GM19043 (cell line): ENCODE data around the gene LDHAL6A.
"Not testable (repeated sequence)": the region's sequence is repeated elsewhere in the genome, so short reads cannot be mapped to it uniquely, and the experiment has no call there.

Experiments
- ATAC-seq: cut with Tn5 transposase; IDR thresholded peaks from one replicate; pipeline ENCODE4 v1.9.1; 2021; ENCODE audit warnings: low read depth; ENCODE audit not compliant: unreplicated experiment

Gene LDHAL6A

DNA sequence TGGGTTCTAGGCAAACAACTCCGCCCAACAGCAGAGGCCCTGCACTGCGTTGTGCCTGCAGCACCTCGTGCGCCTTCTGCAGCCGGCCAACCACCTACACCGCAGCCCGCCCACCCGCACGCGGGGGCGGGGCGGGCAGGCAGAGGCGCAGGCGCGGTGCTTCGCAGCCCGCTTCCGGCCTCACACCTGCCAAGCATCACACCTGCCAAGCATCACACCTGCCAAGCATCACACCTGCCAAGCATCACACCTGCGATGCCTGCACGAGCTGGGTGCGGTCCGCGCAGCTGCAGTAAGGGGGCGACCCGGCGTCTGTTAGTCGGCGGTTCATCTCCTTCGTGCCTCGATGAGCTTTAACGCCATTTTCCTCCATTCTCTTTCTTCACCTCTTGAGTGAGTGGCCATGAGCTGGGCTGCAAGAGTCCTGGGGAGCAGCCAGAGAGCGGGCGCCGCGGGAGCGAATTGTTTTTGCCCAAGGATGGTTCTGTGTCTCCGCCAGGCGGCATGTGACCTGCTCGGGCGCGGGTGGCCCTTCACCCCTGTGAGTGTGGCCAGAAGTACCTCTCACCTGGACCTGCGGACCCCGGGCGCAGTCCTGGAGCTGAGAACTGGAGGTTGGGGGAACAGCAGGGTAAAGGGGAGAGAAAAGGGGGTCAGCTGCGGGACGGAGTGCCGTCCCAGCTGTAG, at the start of gene LDHAL6A:
Gene LDHAL6A, plus strand, starts transcription at position 171 of the 687 bp plus-strand sequence. CDS start 825 bp downstream, outside the sequence.
- no peak for ATAC-seq

DNA sequence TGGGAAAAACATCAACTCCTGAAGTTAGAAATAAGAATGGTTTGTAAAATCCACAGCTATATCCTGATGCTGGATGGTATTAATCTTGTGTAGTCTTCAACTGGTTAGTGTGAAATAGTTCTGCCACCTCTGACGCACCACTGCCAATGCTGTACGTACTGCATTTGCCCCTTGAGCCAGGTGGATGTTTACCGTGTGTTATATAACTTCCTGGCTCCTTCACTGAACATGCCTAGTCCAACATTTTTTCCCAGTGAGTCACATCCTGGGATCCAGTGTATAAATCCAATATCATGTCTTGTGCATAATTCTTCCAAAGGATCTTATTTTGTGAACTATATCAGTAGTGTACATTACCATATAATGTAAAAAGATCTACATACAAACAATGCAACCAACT, 48.3 kb upstream of the LDHAL6A start:
- ATAC-seq: not testable (repeated sequence)

DNA sequence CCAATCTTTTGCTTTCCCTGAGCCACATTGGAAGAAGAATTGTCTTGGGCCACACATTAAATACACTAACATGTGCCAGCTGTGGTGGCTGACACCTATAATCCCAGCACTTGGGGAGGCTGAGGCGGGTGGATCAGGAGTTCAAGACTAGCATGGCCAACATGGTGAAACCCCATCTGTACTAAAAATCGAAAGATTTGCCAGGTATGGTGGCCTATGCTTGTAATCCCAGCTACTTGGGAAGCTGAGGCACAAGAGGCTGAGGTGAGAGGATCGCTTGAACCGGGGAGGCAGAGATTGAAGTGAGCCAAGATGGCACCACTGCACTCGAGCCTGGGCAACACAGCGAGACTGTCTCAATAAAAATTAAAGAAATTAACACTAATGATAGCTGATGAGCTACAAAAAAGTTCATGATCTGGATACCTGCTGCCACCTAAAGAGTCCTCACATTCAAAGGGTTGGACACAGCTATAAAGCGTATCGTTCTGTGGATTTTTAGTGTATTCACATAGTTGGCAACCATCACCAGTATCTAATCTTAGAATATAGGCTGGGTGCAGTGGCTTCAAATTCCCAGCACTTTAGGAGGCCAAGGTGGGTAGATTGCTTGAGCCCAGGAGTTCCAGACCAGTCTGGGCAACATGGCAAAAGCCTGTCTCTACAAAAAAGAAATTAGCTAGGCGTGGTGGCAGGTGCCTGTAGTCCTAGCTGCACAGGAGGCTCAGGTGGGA, 46.9 kb upstream of the LDHAL6A start:
- ATAC-seq: no peak

DNA sequence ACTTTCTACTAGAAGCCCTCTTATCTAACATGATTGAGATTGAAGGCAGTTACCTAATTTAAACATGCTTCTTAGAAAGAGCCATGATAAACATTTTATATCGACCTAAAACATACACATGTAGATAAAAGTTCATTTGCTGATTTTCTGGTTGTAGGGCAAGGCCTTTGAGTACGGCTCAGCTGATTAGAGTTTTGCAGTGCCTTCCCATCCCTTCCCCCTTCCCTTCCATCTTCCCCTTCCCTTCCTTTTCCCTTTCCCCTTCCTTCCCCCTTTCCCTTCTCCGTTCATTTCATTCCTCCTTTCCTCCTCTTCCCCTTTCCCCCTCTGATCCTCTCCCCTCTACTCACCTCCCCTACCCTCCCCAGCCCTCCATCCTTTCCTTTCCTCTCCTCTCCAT, 39.2 kb upstream of the LDHAL6A start:
- ATAC-seq: no peak

DNA sequence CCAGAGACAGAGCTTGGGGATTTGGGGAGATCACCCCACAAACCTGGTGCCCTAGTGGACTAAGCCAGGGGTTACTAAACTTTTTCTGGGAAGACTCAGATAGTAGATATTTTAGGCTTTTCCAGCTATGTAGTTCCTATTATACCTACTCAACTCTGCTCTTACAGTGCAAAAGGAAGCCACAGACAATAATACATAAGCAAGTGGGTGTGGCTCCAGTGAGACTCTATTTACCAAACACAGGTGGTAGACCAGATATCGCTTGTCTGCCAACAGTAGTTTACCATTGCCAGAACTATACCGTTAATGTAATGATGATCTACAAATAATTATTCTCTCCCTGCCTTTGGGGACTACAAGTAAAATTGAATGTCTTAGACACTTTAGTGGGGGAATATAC, 36.6 kb upstream of the LDHAL6A start:
- ATAC-seq: no peak

DNA sequence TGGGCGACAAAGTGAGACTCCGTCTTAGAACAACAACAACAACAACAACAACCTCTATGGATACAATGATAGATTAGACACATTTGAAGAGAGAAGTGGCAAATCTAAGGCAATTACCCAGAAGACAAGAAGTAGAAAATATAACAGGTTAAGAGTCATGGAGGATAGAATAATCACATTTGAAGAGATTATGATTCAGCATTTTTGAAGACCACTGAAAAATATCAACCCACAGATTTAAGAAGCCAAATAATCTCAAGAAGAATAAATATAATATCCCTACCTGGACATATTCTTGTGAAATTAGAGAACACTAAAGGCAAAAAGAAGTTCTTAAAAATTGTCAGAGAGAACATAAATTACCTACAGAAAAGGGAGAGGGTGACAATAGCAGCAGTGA, 35.6 kb upstream of the LDHAL6A start:
- ATAC-seq: no peak

DNA sequence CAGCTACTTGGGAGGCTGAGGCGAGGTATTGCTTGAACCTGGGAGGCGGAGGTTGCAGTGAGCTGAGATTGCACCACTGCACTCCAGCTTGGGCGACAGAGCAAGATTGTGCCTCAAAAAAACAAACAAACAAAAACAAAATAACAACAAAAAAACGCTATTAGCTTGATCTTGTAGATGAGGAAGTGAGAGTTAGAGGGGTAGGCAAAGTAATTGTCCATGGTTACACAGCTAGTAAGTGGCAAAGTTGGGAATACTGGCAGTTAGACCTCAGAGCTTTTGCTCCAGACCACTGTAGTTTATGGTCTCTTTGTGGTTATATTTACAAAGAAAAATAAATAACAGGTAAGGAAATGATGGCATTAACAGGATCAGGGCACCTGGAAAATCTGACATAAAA, 28.4 kb upstream of the LDHAL6A start:
- no peak for ATAC-seq

DNA sequence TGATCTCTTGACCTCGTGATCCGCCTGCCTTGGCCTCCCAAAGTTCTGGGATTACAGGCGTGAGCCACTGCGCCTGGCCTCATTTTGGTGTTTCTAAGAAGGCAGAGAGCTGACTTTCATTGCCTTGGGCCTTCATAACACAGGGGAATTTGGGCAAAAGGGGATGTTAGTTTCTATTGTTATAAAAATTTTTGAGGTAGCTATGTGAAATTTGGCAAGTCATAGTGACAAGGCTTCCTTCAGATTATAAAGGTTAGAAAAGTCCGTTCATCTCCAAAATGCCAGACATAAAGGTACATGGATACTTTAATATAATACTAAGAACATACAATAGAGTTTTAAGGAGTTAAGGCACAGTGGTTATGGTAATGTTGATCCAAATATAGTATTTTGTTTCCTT, 26.3 kb upstream of the LDHAL6A start:
- ATAC-seq: no peak

DNA sequence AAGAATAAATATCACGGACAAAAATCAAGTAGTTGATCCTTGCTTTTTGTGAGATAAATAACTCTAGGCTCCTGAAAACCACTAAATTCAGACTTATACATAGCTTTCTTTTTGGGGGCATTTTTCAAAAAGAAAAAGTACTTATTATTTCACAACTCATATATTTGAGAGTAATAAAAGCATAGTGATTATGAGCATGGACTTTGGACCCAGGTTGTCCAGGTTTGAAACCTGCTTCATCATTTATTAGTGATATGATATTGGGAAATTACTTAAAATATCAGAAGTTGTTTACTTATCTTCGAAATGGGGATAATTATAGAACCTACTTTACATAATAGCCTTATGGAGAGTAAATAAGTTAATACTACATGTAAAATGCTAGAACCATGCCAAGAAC, 17.0 kb upstream of the LDHAL6A start:
- no peak for ATAC-seq

DNA sequence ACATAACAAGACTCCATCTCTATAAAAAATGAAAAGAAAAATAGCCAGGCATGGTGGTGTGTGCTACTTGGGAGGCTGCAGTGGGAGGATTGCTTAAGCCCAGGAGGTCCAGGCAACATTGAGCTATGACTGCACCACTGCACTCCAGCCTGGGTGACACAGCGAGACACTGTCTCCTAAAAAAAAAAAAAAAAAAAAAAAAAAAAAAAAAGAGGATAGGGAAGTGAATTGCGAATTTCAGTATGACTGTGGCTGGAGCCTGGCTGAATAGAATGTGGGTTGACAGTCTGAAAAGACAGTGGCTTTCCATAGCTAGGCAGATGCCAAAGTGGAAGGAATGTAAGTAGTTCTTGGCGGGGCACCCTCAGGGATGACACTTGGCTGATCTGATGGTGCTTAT, 6.4 kb upstream of the LDHAL6A start:
- no peak for ATAC-seq

DNA sequence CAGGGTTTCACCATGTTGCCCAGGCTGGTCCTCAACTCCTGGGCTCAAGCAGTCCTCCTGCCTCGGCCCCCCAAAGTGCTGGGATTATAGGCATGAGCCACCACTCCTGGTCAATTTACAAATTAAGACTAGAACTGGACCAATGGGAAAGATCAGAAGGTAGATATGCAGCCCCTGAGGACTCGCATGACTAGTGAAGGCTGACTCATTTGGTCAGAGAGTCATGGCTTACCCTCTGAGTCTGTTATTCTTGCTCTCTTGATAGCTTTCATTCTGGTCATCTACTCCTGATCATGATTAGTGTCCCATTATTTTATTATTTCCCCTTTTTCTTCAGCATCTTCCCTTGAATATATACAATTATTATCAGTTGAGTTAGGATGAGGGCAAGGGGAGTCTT, 2.7 kb upstream of the LDHAL6A start:
- ATAC-seq: no peak

DNA sequence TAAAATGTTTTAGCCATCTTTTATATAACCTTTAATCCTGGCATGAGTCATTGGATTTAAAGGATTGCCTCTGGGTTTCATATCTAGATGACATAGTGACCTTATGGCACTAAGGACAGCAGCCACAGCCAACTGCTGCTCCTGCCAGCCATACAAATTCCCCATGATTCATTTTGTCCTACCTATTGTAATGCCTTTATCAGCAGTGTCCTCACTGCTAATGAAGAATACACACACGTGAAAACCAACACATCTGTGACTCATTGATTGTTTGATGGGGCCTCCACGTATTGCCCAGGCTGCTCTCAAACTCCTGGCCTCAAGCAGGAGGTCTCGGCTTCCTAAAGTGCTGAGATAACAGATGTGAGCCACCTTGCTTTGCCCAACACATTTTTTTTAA, 1.8 kb downstream of the LDHAL6A start:
- ATAC-seq: no peak

DNA sequence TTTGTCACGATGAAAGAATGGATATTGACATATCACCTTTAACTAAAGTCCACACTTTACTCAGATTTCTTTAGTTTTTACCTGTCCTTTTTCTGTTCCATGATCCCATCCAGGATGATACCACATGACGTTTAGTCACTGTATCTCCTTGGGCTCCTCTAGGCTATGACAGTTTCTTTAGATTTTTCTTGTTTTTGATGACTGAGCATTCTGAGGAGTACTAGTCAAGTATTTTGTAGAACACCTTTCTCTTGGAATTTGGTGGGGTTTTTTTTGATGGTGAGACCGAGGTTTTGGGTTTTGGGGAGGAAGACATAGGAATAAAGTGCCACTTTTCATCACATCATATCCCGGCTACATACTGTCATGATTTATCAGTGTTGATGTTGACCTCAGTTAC, 4.0 kb downstream of the LDHAL6A start:
- ATAC-seq: no peak

DNA sequence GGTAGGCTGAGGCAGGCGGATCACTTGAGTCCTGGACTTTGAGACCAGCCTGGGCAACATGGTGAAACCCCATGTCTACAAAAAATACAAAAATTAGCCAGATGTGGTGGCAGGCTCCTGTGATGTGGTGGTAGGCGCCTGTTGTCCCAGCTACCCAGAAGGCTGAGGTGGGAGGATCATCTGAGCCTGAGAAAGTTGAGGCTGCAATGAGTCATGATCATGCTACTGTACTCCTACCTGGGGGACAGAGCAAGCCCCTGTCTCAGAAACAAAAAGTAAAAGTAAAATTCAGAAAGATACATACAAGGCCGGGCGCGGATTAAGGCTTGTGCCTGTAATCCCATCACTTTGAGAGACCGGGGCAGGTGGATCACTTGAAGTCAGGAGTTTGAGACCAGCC, 6.3 kb downstream of the LDHAL6A start:
- no peak for ATAC-seq

DNA sequence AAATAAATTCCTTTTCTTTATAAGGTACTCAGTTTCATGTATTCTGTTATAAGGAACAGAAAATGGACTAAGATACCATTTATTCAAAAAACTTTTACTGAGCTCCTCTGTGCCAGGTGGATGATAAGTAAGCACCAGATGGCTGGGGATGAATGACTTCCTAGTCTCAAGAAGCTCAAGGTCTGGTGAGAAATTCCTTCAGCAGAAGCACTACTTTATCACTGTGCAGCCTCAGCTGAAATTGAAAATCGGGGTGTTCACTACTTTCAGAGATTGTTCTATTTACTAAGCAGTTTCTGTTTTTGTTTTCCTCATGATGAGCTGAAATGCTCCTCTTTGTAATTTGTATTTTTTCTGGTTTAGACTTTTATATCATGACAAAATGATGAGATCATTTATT, 7.8 kb downstream of the LDHAL6A start:
- no peak for ATAC-seq

DNA sequence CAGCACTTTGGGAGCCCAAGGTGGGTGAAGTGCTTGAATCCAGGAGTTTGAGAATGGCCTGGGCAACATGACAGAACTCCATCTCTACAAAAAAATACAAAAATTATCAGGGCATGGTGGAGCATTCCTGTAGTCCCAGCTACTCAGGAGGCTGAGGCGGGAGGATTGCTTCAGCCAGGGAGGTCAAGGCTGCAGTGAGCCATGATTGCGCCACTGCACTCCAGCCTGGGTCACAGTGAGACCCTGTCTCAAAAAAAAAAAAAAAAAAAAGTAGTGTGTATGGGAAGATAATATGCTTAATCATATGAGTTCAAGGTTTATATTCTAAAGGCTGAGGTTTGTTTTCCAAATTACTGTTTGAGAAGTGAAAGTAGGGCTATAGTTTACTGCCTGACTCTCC, 10.7 kb downstream of the LDHAL6A start:
- no peak for ATAC-seq

DNA sequence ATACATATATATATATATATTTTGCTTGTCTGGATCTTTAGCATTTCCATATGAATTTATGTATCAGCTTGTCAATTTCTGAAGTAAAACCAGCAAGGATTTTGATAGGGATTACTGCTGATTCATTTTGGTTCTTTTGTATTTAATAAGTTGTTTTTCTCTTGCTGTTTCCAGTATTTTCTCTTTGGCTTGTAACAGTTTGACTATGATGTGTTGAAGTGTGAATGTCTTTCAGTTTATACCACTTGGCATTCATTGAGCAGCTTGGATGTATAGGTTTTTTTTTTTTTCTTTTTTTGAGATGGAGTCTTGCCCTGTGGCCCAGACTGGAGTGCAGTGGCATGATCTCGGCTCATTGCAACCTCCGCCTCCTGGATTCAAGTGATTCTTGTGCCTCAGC, 12.4 kb downstream of the LDHAL6A start:
- no peak for ATAC-seq

DNA sequence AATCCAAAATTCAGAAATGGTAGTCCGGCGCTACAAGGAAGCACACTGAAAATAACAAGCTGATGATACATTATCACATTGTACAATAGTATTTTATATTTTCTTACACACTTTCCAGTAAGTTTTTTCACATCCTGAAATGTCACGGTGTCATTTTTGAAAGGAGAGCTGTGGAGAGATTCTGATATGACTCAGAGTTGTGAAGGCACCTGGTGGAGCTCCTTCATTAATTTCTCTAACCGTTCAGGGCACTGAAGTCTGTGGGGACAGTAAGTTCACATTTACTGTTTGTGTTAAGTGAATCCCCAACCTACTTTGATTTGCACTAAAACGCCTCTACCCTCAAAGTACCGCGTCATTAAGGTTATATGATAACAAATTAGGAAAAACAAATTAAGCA, 13.3 kb downstream of the LDHAL6A start:
- no peak for ATAC-seq

DNA sequence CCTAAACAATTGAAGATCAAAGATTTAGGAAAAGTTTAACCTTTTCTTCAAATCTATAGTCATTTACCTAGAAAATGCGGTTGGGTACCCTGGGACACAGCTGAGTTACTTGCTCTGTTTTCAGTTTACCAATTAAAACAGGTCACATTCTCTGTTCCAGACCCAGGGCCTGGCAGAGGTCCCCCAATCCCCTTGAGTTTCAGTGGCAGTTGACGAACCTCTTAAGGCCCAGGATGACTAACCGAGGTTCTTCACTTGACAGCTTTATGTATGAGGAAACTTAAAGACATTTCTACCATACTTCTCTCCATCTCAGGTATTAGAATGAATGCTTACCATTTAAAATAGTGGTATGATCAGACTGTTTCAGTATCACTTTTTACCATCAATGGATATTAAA, 16.3 kb downstream of the LDHAL6A start:
- ATAC-seq: peak; percentile 70

DNA sequence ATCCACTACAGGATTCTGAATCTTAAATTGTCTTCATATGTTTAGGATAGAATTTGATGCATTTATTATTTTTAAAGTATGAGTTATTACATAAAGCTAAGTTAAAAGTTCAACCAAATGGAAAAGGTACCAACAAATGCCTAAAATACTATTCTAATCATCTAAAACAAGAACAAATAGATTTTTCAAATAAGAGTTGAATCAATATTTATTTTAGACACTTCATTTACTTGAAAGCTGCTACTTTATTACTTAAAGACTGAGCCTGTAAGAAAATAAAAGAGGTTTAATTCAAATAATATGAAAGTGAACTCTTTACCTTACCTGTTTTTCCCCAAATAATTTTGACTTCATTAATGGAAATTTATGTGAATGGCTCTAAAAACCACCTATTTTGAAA, 16.9 kb downstream of the LDHAL6A start:
- no peak for ATAC-seq

DNA sequence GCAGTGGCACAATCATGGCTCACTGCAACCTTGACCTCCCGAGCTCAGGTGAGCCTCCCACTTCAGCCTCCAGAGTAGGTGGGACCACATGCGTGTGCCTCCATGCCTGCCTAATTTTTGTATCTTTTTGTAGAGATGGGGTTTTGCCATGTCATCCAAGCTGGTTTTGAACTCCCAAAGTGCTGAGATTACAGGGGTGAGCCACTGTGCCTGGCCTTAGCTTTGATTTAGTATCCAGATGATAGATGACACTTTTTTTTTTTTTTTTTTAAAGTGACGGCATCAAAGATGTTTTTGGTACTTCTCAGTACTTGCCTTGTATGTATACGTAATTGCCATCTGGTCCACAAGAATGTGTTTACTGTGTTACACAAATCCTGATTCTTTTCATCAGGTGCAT, 23.4 kb downstream of the LDHAL6A start:
- ATAC-seq: no peak

DNA sequence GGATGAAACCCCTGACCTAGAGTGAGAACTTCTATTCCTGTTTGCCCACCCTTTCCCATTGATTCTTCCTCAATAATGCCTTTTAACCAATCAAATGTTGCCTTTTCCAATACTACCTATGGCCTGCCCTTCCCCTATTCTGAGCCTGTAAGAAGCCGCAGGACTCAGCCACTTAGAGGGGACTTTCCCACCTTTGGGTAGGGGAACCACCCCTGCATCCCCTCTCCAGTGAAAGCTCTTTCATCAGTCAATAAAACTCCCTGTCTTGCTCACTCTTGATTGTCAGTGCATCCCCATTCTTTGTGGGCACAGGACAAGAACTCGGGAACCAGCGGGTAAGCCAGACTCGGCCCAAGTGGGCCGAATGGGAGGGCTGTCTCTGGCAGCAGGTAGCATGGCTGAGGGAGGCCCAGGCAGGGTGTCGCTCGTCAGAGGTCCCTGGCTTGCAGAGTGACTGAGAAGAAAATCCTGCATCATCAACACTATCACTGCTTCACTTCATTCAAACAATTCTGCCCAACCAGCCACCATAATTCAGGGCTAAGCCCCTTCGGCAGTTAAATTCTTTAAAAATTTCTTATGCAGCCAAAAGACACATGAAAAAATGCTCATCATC, 30.4 kb downstream of the LDHAL6A start:
- peak; percentile 71 for ATAC-seq
